Muscle layer of duodenum (tissue), 2 donors: Measurements from ENCODE around the gene MECR.
A peak's percentile ranks its signal among the peaks of the same experiment; 100 is the strongest.
"Not testable (repeated sequence)": the region's sequence is repeated elsewhere in the genome, so short reads cannot be mapped to it uniquely, and the experiment has no call there.

Experiments used
- H3K27ac ChIP-seq: one replicate; pipeline ENCODE4 v1.7.0; 2013; ENCODE audit warnings: mild to moderate bottlenecking, low read length
- H3K27me3 ChIP-seq: one replicate; pipeline ENCODE4 v1.7.0; 2013; ENCODE audit warnings: low read depth, mild to moderate bottlenecking, control low read depth, low read length
- H3K36me3 ChIP-seq, 2 donors: one replicate each; pipeline ENCODE4 v1.7.0; 2013; ENCODE audit warnings: low read length in 2 of 2, control low read depth in 1 of 2, mild to moderate bottlenecking in 1 of 2; ENCODE audit not compliant: insufficient read depth in 2 of 2, control insufficient read depth in 1 of 2
- H3K4me1 ChIP-seq, 2 donors: one replicate each; pipeline ENCODE4 v1.7.0; 2013; ENCODE audit warnings: low read length in 2 of 2, mild to moderate bottlenecking in 2 of 2, control low read depth in 1 of 2, moderate library complexity in 1 of 2; ENCODE audit not compliant: insufficient read depth in 2 of 2, control insufficient read depth in 1 of 2
- H3K4me3 ChIP-seq, 2 donors: one replicate each; pipeline ENCODE4 v1.7.0; 2013; ENCODE audit warnings: low read length in 2 of 2, low read depth in 1 of 2, mild to moderate bottlenecking in 1 of 2
- H3K9me3 ChIP-seq, 2 donors: one replicate each; pipeline ENCODE4 v1.7.0; 2013; ENCODE audit warnings: low read length in 2 of 2, control low read depth in 1 of 2, mild to moderate bottlenecking in 1 of 2; ENCODE audit not compliant: control insufficient read depth in 1 of 2
- donor health status: healthy.

Gene MECR

DNA sequence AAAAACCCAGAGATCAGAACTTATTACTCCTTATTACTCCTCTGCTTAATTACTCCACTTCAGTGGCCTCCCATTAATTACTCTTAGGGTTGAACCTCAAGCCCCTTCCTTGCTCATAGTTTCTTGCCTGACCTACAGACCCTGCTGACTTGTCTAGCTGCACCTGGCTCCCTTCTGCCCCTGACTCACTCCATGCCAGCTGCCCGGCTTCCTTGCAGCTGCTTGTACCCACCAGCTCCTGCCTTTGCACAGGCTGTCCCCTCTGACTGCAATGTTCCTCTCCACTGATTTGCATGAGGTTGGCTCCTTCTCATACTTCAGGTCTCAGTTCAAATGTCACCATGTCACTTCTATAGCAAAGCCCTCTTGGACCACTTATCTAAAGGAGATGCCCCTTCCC, 3.7 kb upstream of the MECR start:
- H3K36me3 ChIP-seq: no peaks in the 10 kb centered on the region
- H3K27ac ChIP-seq: no peak overlapping the region
- H3K27me3 ChIP-seq: peaks cover 17% of the 10 kb centered on the region
- H3K9me3 ChIP-seq: no peaks in the 10 kb centered on the region
- H3K4me3 ChIP-seq: no peak overlapping the region
- peaks cover 5 to 32% of the 10 kb centered on the region in 2 donors for H3K4me1 ChIP-seq

- H3K4me1 ChIP-seq: peaks cover 5 to 33% of the 10 kb centered on the region in 2 donors
- no peak overlapping the region for H3K4me3 ChIP-seq
- no peak overlapping the region for H3K27ac ChIP-seq
- H3K27me3 ChIP-seq: peaks cover 16% of the 10 kb centered on the region
- no peaks in the 10 kb centered on the region for H3K9me3 ChIP-seq
- no peaks in the 10 kb centered on the region for H3K36me3 ChIP-seq
Measured at GRCh38 chr1:29233693-29234092, 3.0 kb upstream of the MECR start.

- Histone ChIP-seq H3K27ac (no peak overlapping the region), H3K27me3 (peaks cover 13% of the 10 kb centered on the region), H3K9me3 (no peaks in the 10 kb centered on the region), H3K36me3 (no peaks in the 10 kb centered on the region), H3K4me3 (no peak overlapping the region), H3K4me1 (peaks cover 5 to 23% of the 10 kb centered on the region in 2 donors)
Measured at GRCh38 chr1:29232387-29232786, 1.7 kb upstream of the MECR start.

- Histone ChIP-seq H3K4me1 (peaks cover 0 to 12% of the 10 kb centered on the region in 2 donors), H3K4me3 (peak overlapping the region; percentile 72 to 92), H3K9me3 (no peaks in the 10 kb centered on the region), H3K27me3 (peaks cover 6% of the 10 kb centered on the region), H3K27ac (peak overlapping the region; percentile 19), H3K36me3 (peaks cover 0 to 1% of the 10 kb centered on the region in 2 donors)
Measured at GRCh38 chr1:29230204-29230552, 556 bp downstream of the MECR start.

- no peak overlapping the region for H3K4me3 ChIP-seq
- H3K4me1 ChIP-seq: peaks cover 0 to 12% of the 10 kb centered on the region in 2 donors
- no peaks in the 10 kb centered on the region for H3K9me3 ChIP-seq
- no peak overlapping the region for H3K27ac ChIP-seq
- peaks cover 7 to 10% of the 10 kb centered on the region in 2 donors for H3K36me3 ChIP-seq
- H3K27me3 ChIP-seq: no peaks in the 10 kb centered on the region
Measured at GRCh38 chr1:29227511-29227910, 3.2 kb downstream of the MECR start.

DNA sequence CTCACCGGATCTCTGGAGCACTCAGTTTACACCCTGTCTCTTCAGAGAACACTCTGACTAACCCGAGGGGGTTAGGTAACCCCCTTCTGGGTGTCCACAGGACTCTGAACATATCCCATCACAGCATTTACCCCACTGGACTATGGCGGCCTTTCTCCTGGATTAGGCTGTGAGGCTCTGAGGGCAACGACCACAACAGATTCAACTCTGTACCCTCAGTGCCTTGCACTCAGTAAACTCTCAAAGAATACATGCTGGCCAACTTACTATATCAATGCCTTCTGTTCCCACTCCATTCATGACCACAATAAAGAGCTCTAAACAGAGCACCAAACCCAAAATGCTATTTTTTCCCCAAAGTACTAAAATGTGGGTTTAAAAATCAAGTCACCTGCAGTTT, 5.4 kb downstream of the MECR start:
- Histone ChIP-seq H3K9me3 (no peaks in the 10 kb centered on the region), H3K27ac (no peak overlapping the region), H3K4me3 (no peak overlapping the region), H3K27me3 (no peaks in the 10 kb centered on the region), H3K4me1 (peaks cover 0 to 9% of the 10 kb centered on the region in 2 donors), H3K36me3 (peaks cover 7 to 11% of the 10 kb centered on the region in 2 donors)

DNA sequence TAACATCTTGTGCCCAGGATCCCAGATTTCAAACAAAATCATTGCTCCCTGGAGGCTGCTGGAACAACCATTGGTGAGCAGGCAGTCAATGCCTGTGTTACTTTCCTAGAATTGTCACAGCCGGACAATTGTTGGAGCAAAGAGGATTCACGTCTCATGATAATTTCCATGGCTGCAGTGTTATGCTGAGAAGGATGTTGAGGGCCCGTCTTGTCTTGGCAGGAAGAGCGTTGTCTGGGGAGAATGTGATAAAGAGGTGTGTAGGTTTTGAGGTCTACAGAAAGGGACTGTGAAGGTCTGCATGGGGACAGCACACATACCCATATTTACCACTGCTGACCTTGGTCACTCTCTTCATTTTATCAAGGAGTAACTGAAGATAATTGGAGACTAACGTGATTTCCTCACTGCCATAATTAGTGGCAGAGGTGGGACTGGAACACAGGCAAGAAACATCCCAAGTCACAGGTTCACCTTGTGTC, 6.3 kb downstream of the MECR start:
- no peaks in the 10 kb centered on the region for H3K9me3 ChIP-seq
- H3K4me3 ChIP-seq: no peak overlapping the region
- H3K4me1 ChIP-seq: no peaks in the 10 kb centered on the region
- peaks cover 7 to 13% of the 10 kb centered on the region in 2 donors for H3K36me3 ChIP-seq
- no peaks in the 10 kb centered on the region for H3K27me3 ChIP-seq
- H3K27ac ChIP-seq: no peak overlapping the region

DNA sequence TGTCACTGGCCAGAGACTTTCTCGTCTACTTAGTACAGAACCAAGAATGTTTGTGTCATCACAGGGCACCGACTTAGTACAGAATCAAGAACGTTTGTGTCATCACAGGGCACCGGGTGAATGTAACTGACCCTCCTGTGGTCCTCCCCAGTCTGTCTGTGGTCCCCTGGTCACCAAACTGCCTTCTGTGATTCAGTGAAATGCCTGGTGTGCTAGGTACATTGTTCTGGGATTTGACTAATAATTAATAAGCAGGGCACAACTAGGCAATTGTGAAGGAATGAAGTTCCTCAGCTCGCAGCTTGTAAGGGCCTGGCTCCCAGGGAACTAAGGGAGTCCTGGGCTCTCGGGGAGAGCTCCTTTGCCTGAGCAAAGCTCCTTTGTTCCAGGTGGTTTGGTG, 7.2 kb downstream of the MECR start:
- Histone ChIP-seq H3K36me3 (peaks cover 7 to 13% of the 10 kb centered on the region in 2 donors), H3K4me1 (no peaks in the 10 kb centered on the region), H3K9me3 (no peaks in the 10 kb centered on the region), H3K27ac (no peak overlapping the region), H3K27me3 (no peaks in the 10 kb centered on the region), H3K4me3 (no peak overlapping the region)

GRCh38 chr1:29222686-29223085, 8.0 kb downstream of the MECR start:
- H3K36me3 ChIP-seq: peaks cover 7 to 17% of the 10 kb centered on the region in 2 donors
- H3K4me1 ChIP-seq: no peaks in the 10 kb centered on the region
- H3K4me3 ChIP-seq: no peak overlapping the region
- no peak overlapping the region for H3K27ac ChIP-seq
- H3K9me3 ChIP-seq: no peaks in the 10 kb centered on the region
- H3K27me3 ChIP-seq: no peaks in the 10 kb centered on the region

DNA sequence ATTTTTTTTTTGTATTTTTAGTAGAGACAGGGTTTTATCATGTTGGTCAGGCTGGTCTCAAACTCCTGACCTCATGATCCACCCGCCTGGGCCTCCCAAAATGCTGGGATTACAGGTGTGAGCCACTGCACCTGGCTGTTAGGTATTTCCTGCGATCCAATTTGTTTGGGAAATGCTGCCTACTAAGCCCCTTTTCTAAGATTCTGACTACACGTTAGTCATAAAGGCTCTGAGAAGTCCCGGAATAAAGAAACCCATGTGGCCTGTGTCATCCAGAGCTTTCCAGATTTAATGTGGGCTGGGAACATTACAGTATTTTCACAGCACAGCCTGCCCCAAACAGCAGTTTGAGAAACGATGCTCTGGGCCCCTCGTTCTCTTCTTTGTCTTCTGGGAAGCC, 8.5 kb downstream of the MECR start:
- peaks cover 7 to 17% of the 10 kb centered on the region in 2 donors for H3K36me3 ChIP-seq
- not testable (repeated sequence) for H3K27me3 ChIP-seq, H3K4me3 ChIP-seq, H3K9me3 ChIP-seq, H3K27ac ChIP-seq, H3K4me1 ChIP-seq

GRCh38 chr1:29221296-29221695, 9.4 kb downstream of the MECR start:
- Histone ChIP-seq H3K4me3 (no peak overlapping the region), H3K27me3 (no peaks in the 10 kb centered on the region), H3K9me3 (no peaks in the 10 kb centered on the region), H3K4me1 (no peaks in the 10 kb centered on the region), H3K36me3 (peaks cover 7 to 19% of the 10 kb centered on the region in 2 donors), H3K27ac (no peak overlapping the region)

DNA sequence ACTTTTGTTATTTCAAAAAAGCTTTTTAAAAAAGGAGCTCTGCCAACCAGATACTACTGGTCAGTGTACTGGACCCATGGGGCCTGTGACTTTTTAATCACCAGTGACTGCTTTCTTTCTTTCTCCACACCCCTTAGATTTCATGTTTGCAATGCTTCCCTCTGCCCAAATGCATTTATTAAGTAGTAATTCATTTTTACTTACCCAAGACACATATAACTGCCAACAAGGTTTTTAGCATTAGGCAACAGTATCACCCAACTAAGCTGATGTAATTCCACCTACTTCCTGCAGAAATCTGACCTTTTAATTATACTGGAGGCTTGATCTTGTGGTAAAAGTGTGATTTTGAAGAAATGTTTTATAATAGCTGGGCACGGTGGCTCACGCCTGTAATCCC, 12.5 kb downstream of the MECR start:
- H3K4me1 ChIP-seq: no peaks in the 10 kb centered on the region
- H3K36me3 ChIP-seq: peaks cover 13 to 19% of the 10 kb centered on the region in 2 donors
- no peak overlapping the region for H3K27ac ChIP-seq
- no peaks in the 10 kb centered on the region for H3K27me3 ChIP-seq
- no peak overlapping the region for H3K4me3 ChIP-seq
- no peaks in the 10 kb centered on the region for H3K9me3 ChIP-seq
